MG63 (cell line): ENCODE results near the gene RAB34. TPM values are rescaled to one million over a fixed set of nuclear protein-coding genes. Genes with fewer than 3 reads are reported as not detected.
"Not testable (repeated sequence)": the region's sequence is repeated elsewhere in the genome, so short reads cannot be mapped to it uniquely, and the experiment has no call there.

Experiments
- DNase-seq: peaks from one replicate; pipeline ENCODE4 v3.0.0-alpha.2; 2020
- H3K27me3 ChIP-seq: fragments of 250-450 bp; sonication (Bioruptor Pico); 2 replicates; pipeline ENCODE4 v1.5.1; 2020; ENCODE audit warnings: mild to moderate bottlenecking, moderate library complexity
- H3K36me3 ChIP-seq: fragments of 250-450 bp; sonication (Bioruptor Pico); 2 replicates; pipeline ENCODE4 v1.5.1; 2020; ENCODE audit warnings: mild to moderate bottlenecking, moderate library complexity
- H3K4me3 ChIP-seq: fragments of 250-450 bp; sonication (Bioruptor Pico); 2 replicates; pipeline ENCODE4 v1.5.1; 2020; ENCODE audit warnings: mild to moderate bottlenecking, moderate library complexity
- H3K9me3 ChIP-seq: fragments of 250-450 bp; sonication (Bioruptor Pico); 2 replicates; pipeline ENCODE4 v1.5.1; 2020; ENCODE audit warnings: mild to moderate bottlenecking, moderate library complexity
- total RNA-seq: library from RNA; depleted of rRNA; stranded (reverse); fragments of >200 nt; shearing (Covaris generic); gene quantifications from 2 replicates; pipeline ENCODE4 v1.2.3, GENCODE V29; 2014; ENCODE audit warnings: low replicate concordance

Gene RAB34
- total RNA-seq, 1 experiment from 2014 or later: 645 TPM

DNA sequence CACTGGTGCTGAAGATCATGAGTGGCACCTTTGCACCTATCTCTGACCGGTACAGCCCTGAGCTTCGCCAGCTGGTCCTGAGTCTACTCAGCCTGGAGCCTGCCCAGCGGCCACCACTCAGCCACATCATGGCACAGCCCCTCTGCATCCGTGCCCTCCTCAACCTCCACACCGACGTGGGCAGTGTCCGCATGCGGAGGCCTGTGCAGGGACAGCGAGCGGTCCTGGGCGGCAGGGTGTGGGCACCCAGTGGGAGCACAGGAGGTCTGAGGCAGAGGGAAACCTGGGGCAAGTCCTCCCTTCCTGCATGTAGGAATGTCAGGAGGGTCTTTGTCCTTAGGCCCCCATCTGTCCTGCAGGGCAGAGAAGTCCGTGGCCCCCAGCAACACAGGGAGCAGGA, 19.6 kb upstream of the RAB34 start:
- no peaks in the 10 kb centered on the region for H3K9me3 ChIP-seq
- H3K36me3 ChIP-seq: no peaks in the 10 kb centered on the region
- no peak overlapping the region for H3K4me3 ChIP-seq
- DNase-seq: no peak
- no peaks in the 10 kb centered on the region for H3K27me3 ChIP-seq

DNA sequence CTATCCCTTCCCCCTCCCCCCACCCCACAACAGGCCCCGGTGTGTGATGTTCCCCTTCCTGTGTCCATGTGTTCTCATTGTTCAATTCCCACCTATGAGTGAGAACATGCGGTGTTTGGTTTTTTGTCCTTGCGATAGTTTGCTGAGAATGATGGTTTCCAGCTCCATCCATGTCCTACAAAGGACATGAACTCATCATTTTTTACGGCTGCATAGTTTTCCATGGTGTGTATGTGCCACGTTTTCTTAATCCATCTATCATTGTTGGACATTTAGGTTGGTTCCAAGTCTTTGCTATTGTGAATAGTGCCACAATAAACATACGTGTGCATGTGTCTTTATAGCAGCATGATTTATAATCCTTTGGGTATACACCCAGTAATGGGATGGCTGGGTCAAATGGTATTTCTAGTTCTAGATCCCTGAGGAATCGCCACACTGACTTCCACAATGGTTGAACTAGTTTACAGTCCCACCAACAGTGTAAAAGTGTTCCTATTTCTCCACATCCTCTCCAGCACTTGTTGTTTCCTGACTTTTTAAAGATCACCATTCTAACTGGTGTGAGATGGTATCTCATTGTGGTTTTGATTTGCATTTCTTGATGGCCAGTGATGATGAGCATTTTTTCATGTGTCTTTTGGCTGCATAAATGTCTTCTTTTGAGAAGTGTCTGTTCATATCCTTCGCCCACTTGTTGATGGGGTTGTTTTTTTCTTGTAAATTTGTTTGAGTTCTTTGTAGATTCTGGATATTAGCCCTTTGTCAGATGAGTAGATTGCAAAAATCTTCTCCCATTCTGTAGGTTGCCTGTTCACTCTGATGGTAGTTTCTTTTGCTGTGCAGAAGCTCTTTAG, 18.5 kb upstream of the RAB34 start:
- not testable (repeated sequence) for DNase-seq, H3K36me3 ChIP-seq, H3K9me3 ChIP-seq, H3K27me3 ChIP-seq, H3K4me3 ChIP-seq

DNA sequence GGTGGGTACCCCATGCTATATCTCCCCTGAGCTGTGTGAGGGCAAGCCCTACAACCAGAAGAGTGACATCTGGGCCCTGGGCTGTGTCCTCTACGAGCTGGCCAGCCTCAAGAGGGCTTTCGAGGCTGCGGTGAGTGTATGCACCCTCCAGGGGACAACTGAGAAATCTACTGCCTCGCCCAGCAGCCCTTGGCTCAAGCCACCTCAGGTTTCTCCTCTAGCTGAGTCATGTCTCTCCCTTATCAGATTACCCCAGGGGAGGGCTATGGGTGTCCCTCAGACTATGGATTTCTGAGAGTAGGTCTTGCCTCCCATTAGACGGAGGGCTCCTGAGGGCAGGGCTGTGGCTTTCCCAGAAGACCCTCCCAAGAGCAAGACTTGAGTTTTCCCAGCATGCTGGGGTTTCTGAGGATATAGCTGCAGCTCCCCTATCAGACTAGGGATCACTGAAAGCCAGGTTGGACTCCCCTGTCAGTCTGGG, 17.6 kb upstream of the RAB34 start:
- no peak for DNase-seq
- Histone ChIP-seq H3K9me3 (no peaks in the 10 kb centered on the region), H3K4me3 (no peak overlapping the region), H3K27me3 (no peaks in the 10 kb centered on the region), H3K36me3 (no peaks in the 10 kb centered on the region)

DNA sequence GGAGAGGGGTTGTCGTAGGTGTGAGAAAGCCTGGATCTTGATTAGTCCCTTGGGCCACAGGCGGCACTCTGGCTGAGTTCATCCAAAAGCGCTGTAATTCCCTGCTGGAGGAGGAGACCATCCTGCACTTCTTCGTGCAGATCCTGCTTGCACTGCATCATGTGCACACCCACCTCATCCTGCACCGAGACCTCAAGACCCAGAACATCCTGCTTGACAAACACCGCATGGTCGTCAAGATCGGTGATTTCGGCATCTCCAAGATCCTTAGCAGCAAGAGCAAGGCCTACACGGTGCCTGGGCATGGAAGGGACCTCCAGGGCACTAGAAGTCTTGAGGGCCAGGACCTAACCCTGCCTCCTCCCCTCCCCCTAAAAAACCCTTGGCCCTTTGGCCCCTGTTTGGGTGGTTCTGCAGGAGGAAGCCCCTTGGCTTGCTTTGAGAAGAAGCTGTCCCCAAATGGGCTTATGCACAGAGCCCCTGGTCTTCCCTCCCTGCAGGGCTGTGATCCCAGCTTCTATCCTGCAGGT, 17.1 kb upstream of the RAB34 start:
- Histone ChIP-seq H3K27me3 (no peaks in the 10 kb centered on the region), H3K4me3 (no peak overlapping the region), H3K36me3 (no peaks in the 10 kb centered on the region), H3K9me3 (no peaks in the 10 kb centered on the region)
- DNase-seq: no peak

DNA sequence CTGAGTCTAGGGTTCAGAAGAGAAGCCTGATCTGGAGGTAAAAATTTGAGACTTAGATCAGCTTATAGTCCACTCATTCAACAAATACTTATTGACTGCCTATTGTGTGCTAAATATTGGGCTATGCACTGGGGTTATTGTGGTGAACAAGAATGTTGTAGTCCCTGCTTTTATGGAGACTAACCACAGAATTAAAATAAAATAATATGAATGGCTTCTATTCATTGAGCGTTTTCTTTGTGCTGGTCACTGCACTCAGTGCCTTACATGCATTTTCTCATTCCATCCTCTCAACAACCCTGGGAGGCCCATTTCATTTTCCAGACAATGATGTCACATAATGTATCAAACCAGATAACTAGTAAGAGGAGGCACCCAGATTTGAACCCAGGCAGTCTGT, 15.7 kb upstream of the RAB34 start:
- H3K4me3 ChIP-seq: no peak overlapping the region
- no peak for DNase-seq
- no peaks in the 10 kb centered on the region for H3K36me3 ChIP-seq
- H3K9me3 ChIP-seq: no peaks in the 10 kb centered on the region
- no peaks in the 10 kb centered on the region for H3K27me3 ChIP-seq

DNA sequence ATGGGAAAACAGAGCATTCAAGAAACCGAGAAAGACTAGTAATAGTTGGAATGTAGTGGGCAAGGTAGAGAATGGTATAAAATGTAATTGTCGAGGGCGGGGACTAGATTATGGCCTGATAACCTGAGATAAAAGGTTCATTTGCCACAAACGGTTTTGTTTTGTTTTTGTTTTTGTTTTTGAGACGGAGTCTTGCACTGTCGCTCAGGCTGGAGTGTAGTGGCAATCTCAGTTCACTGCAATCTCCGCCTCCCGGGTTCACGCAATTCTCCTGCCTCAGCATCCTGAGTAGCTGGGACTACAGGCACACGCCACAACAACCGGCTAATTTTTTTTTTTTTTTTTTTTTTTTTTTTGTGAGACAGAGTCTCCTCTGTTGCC, 12.3 kb upstream of the RAB34 start:
- Histone ChIP-seq H3K36me3 (peaks cover 5% of the 10 kb centered on the region), H3K9me3 (no peaks in the 10 kb centered on the region), H3K27me3 (no peaks in the 10 kb centered on the region), H3K4me3 (no peak overlapping the region)
- DNase-seq: no peak

DNA sequence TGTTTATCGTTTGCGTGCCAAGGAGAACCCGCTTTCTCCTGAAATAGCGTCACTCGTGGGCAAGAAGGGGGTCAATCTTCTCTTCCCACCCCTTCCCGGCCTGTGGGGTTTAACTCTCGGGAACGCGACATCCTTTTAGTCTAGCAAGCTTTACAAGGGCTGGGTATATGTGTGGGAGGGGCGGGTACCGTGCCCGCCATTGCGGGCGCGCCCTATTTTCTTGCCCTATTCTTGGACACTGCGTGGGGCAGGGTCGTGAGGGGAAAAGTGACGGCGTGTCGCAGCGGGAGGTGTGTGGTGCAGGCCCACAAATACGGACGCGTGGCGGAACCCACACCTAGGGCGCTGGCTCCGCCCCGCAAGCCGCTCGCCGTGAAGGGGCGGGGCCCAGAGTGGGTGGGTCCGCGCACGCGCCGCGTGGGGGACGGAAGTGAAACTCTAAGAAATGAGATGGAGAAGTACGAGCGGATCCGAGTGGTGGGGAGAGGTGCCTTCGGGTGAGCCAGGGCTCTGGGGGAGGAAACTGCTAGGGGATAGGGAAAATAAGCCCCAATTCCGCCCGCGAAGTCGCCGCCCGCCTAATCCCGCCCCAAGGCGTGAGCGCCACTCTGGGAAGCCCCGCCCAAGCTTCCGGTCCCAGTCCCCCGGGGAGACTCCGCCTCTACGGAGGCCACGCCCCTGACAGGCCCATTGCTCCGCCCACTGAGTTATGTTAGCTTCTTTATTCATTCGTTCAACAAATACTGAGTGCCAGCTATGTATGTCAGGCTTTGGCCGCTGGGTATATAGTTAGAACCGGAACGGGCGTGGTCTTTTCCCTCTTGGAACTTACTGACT, 10.9 kb upstream of the RAB34 start, which contains the start of gene NEK8:
NEK8 (plus strand) TSS at position 425 of the 837 bp plus-strand sequence; CDS start at position 451, 26 bp downstream.
- H3K36me3 ChIP-seq: peaks cover 18% of the 10 kb centered on the region
- peak; percentile 97 for DNase-seq
- no peaks in the 10 kb centered on the region for H3K27me3 ChIP-seq
- peak within 1 kb of the TSS; percentile 69 for H3K4me3 ChIP-seq
- no peaks in the 10 kb centered on the region for H3K9me3 ChIP-seq

DNA sequence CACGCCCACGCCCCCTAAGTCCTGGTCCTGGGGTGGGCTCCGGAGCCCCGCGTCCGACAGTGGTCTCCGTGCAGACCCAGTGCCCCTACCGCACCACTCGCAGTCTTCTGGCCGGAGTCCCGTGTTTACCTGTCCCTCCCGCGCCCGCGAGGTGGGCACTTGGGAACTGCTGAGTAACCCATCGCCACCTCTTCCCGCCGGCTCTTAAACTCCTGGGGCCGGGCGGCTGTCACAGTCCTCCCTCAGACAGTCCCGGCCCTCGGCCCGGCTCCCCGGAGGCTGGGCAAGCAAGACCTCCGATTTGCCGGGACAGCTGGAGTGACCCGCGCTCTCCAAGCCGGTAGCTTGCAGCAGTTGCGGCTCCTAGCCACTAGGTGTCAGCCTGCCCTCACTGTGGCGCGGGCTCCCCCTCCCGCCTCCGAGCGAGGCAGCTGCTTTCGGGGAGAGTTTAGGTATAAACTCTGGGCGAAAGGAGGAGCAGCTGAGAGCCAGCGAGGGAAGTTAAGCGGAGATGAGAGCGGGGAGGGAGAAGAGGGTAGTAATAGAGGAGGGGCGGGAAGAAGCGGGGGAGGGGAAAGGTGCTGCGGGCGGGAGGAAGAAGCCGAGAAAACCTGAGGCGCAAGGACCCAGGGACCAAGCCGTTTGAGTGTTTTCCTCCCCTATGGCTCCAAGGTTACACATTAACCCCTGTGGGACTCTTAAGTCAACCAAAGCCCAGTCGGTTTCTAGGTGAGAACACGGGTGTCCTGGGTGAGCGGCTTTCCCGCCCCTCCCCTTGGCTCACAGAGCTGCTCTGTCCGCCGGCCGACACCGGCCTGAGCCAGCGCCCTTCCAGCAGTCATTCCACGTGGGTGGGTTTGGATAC, 9.2 kb upstream of the RAB34 start:
- Histone ChIP-seq H3K27me3 (no peaks in the 10 kb centered on the region), H3K9me3 (no peaks in the 10 kb centered on the region), H3K4me3 (peak overlapping the region; percentile 69), H3K36me3 (peaks cover 36% of the 10 kb centered on the region)
- DNase-seq: peak; percentile 91

DNA sequence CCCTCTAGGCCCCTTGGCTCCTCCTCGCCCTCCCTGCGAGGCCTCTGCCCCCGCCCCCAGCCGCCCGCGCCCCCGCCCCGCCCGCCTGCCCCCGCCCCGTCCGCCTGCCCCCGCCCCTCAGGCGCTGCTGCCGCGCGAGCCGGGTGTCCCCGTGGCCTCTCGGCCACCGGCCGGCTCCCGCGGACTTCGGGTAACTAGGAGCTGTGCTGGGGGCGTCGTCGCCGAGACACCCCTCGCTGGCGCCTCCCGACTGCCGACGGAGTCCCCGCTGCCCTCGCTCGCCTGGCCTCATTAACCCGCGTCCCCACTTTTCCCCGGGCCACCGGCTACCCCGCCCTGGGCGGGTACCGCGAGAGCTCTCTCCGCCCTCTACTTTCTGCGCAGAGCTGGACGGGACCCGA, 8.6 kb upstream of the RAB34 start, which contains the start of gene TLCD1:
TLCD1 (minus strand) TSS at position 8 of the 401 bp plus-strand sequence. CDS start 136 bp downstream, outside the sequence.
- Histone ChIP-seq H3K36me3 (peaks cover 42% of the 10 kb centered on the region), H3K27me3 (no peaks in the 10 kb centered on the region), H3K4me3 (peak within 1 kb of the TSS; percentile 69), H3K9me3 (no peaks in the 10 kb centered on the region)
- peak; percentile 78 for DNase-seq

DNA sequence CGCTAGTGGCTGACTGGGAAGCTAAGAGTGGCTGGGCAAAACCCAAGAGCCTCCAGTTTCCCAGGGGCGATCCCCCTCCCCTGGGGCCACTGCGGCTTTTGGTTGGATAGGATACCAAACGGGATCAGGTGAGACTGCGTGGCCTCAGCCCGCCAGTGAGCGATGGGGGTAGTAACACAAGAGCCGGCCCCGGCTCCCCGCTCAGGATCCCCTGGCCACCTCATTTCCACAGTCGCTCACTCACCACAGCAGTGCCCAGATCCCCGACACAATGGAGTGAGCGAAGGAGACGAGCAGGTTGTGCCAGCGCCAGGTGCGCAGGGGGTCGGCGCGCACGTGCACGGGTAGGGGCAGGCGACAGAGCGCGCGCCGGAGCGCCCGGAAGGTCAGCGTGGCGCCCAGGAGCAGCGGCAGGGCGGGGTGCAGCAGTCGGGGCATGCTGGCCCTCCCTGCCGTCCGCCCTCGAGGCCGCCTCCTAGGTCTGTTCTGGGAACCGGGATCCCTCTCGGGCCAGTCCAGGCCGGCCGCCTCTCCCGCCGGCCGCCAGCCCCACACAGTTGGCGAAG, 8.1 kb upstream of the RAB34 start:
- DNase-seq: peak; percentile 92
- Histone ChIP-seq H3K36me3 (peaks cover 47% of the 10 kb centered on the region), H3K9me3 (no peaks in the 10 kb centered on the region), H3K4me3 (peak overlapping the region; percentile 69), H3K27me3 (no peaks in the 10 kb centered on the region)

DNA sequence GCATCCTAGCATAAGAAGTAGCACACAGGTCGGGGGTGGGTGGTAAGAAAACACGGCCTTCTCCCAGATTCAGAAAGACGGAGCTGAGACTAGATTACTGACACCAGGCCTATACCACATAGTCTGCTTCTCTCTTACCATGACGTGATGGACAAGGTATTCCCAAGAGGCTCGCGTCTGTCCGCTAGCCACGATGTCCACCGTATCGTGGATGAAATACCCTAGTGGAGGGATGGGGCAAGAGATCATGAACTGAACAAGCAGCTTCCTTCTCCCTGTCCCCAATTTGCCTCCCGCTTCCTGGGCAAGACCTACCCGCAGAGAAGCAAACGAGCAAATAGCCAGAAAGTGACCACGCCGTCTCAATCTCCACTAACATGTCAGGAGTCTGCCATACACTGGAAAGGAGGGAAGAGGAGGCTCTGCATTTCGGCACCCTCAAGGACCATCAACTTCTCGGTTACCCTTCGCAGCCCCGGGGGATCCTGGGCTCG, 7.5 kb upstream of the RAB34 start:
- H3K36me3 ChIP-seq: peaks cover 52% of the 10 kb centered on the region
- peak; percentile 74 for DNase-seq
- peak overlapping the region; percentile 69 for H3K4me3 ChIP-seq
- no peaks in the 10 kb centered on the region for H3K27me3 ChIP-seq
- no peaks in the 10 kb centered on the region for H3K9me3 ChIP-seq

DNA sequence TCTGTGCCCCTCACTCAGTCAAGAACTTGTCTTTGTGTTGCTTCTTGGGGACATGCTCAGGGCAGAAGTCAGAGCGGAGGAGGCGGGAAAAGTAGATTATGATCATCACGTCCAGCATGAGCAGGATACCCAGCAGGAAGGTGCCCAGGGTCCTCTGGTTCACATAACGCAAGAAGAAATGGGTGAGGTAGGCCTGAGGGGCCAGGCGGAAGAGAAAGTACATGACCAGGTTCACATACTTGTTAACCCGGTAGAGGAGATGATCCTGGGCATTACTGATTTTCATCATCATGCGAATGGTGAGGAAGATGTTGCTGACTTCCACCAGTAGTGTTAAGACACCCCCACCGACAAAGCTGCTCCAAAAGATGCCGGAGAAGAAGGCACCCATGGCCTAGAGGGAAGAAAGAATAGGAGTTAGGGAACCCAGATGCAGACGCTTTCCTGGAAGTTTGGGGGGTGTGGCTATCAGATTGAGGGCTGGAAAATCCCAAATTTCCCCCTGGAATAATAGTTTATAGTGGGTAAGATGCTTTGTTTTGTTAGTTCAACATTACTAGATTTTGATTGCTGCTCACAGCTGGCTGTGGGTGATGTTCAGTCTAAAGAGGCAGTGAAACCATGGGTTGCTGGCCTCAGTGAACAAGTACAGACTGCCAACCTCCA, 7.0 kb upstream of the RAB34 start:
- no peak for DNase-seq
- Histone ChIP-seq H3K4me3 (peak overlapping the region; percentile 69), H3K9me3 (no peaks in the 10 kb centered on the region), H3K27me3 (no peaks in the 10 kb centered on the region), H3K36me3 (peaks cover 56% of the 10 kb centered on the region)

DNA sequence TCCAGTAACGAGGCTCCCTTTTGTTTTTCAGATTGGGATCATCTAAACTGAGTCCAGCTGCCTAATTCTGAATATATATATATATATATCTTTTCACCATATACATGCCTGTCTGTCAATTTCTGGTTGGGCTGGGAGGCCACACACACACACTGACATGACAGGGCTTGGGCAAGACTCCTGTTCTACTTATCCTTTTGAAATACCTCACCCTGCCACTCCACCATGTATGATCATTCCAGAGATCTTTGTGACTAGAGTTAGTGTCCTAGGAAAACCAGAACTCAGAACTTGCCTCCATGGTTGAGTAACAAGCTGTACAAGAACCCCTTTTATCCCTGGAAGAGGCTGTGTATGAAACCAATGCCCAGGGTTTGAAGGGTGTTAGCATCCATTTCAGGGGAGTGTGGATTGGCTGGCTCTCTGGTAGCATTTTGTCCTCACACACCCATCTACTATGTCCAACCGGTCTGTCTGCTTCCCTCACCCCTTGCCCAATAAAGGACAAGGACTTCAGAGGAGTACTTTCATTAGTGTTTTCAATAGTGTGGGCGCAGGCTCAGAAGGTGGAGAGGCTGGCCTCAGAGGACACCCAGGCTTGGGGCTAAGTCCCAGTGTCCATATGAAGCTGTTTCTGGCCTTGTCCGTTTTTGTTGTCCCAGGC, 6.3 kb upstream of the RAB34 start:
- Histone ChIP-seq H3K4me3 (peak overlapping the region; percentile 3), H3K36me3 (peaks cover 56% of the 10 kb centered on the region)
- H3K9me3 ChIP-seq, DNase-seq, H3K27me3 ChIP-seq: not testable (repeated sequence)

DNA sequence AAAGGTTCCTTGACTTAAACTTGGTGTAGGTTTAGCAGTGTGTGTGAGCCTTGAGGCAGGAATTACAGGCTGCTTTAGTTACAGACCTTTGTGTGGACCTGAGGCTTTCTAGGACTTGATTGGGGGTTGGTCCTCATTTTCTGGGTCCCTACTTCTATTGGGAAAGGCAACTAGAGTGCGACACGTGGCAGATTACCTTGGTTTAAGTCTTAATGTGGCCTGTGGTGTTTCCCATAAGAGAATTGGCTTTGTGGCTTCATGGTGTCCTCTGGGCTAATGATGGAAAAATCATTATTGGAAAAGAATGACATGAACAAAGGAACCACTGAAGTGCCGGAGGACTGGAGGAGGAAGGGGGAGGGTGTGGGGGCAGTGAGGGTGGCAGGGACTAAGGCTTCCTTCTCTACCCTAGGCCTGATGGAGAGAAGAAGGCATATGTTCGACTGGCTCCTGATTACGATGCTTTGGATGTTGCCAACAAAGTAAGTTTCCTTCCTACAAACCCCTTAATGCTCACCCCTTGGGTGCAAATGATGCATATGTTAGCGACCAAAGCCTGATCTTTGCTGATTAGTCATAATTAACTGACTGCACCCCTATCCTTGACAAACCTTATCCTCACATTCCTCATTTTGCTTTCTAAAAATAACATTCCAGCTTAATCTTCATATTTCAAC, 5.6 kb upstream of the RAB34 start:
- no peaks in the 10 kb centered on the region for H3K9me3 ChIP-seq
- H3K27me3 ChIP-seq: no peaks in the 10 kb centered on the region
- no peak for DNase-seq
- peaks cover 56% of the 10 kb centered on the region for H3K36me3 ChIP-seq
- H3K4me3 ChIP-seq: peak overlapping the region; percentile 82
